ENCODE results near the gene MCCC2.
"Not testable (repeated sequence)": the region's sequence is repeated elsewhere in the genome, so short reads cannot be mapped to it uniquely, and the experiment has no call there.

The MCCC2 gene

DNA sequence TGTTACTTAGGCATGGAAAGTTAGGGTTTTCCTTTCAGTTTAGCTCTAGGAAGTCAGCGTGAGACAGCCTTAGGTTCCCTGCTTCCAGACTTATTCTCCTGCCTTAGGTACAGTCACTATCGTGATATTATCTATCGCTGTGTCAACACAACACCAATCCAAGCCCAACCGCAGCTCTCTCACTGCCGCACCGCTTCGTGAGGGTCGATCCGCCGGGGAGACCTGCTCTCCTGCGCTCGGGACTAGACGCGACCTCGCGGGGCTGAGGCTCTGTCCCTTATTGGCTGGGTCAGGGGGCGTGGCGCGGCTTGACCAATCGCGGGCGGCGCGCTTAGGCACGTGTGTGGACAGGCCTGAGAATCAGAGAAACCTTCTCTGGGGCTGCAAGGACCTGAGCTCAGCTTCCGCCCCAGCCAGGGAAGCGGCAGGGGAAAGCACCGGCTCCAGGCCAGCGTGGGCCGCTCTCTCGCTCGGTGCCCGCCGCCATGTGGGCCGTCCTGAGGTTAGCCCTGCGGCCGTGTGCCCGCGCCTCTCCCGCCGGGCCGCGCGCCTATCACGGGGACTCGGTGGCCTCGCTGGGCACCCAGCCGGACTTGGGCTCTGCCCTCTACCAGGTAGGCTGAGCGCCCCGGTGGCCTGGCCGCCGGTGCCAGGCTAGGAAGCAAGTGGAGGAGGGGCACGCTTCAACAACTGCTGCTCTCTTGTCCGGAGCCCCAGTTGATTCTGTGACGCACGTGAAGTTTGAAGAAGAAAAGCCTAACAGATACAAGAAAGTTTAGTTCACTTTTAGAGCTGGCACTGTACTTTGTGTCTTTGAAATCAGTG, at the start of gene MCCC2:
Gene MCCC2 (plus strand): TSS at position 400 of the 825 bp plus-strand sequence. CDS start 86 bp downstream, at position 486.
- no peak for FAIRE-seq

DNA sequence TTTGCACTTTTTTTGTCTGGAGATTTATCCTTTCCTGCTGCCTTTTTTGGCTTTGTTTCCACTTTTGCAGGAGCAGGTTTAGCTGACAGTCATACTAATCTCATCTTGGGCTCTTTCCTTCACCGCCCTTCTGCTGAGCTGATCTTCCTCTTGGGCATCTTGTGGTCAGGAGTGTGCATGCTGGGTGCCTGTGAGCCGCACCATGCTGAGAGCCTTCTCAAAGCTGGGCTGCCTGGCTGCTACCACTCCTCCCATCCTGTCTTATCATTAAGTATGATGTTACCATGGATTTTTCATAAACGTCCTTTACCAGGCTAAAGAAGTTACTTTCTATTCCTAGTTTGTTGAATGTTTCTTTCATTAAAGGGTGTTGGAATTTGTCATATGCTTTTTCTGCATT, 49.5 kb upstream of the MCCC2 start:
- FAIRE-seq, result no peak

DNA sequence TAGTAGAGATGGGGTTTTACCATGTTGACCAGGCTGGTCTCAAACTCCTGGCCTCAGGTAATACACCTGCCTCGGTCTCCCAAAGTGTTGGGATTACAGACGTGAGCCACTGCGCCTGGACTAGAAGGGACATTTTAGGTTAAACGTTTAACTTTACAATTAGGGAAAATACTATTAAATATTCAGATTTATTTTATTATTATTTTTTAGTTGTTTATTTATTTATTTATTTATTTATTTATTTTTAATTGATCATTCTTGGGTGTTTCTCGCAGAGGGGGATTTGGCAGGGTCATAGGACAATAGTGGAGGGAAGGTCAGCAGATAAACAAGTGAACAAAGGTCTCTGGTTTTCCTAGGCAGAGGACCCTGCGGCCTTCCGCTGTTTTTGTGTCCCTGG, 36.3 kb upstream of the MCCC2 start:
- not testable (repeated sequence) for FAIRE-seq

DNA sequence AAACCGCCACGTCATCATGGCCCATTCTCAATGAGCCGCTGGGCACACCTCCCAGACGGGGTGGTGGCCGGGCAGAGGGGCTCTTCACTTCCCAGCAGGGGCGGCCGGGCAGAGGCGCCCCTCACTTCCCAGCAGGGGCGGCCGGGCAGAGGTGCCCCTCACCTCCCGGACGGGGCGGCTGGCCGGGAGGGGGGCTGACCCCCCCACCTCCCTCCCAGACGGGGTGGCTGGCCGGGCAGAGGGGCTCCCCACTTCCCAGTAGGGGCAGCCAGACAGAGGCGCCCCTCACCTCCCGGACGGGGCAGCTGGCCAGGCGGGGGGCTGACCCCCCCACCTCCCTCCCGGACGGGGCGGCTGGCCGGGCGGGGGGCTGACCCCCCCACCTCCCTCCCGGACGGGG, 35.6 kb upstream of the MCCC2 start:
- FAIRE-seq, result not testable (repeated sequence)

DNA sequence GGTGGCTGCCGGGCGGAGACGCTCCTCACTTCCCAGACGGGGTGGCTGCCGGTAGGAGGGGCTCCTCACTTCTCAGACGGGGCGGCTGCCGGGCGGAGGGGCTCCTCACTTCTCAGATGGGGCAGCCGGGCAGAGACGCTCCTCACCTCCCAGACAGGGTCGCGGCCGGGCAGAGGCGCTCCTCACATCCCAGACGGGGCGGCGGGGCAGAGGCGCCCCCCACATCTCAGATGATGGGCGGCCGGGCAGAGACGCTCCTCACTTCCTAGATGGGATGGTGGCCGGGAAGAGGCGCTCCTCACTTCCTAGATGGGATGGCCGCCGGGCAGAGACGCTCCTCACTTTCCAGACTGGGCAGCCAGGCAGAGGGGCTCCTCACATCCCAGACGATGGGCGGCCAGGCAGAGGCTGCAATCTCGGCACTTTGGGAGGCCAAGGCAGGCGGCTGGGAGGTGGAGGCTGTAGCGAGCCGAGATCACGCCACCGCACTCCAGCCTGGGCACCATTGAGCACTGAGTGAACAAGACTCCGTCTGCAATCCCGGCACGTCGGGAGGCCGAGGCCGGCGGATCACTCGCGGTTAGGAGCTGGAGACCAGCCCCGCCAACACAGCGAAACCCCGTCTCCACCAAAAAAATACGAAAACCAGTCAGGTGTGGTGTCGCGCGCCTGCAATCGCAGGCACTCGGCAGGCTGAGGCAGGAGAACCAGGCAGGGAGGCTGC, 35.0 kb upstream of the MCCC2 start:
- not testable (repeated sequence) for FAIRE-seq

DNA sequence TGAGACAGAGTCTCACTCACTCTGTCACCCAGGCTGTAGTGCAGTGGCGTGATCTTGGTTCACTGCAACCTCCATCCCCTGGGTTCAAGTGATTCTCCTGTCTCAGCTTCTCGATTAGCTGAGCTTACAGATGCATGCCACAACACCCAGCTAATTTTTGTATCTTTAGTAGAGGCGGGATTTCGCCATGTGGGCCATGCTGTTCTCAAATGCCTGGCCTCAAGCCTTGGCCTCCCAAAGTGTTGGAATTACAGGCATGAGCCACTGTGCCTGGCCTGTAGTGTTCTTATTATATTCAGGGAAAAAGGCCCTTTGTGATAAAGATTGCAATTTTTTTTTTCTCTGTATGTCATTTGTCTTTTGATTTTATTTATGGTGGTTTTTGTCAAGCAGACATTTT, 24.0 kb upstream of the MCCC2 start:
- no peak for FAIRE-seq

DNA sequence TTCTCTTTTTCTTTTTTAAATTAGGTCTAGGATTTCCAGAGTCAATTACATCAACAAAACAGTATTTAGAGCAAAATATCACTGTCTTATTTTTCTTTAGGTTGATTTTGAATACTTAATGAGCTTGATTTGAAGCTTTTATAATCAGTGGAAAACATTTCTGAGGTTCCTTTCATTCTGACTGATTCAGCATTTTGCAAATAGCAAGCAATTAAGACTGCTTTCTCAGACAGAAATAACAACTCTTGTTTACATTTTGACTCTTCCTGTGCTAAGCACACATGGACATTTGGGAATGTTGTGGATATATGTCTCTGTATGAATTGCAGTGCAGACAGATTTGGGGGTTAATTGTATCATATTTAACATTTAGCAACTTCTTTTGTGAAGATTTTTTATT, 22.2 kb upstream of the MCCC2 start:
- no peak for FAIRE-seq

DNA sequence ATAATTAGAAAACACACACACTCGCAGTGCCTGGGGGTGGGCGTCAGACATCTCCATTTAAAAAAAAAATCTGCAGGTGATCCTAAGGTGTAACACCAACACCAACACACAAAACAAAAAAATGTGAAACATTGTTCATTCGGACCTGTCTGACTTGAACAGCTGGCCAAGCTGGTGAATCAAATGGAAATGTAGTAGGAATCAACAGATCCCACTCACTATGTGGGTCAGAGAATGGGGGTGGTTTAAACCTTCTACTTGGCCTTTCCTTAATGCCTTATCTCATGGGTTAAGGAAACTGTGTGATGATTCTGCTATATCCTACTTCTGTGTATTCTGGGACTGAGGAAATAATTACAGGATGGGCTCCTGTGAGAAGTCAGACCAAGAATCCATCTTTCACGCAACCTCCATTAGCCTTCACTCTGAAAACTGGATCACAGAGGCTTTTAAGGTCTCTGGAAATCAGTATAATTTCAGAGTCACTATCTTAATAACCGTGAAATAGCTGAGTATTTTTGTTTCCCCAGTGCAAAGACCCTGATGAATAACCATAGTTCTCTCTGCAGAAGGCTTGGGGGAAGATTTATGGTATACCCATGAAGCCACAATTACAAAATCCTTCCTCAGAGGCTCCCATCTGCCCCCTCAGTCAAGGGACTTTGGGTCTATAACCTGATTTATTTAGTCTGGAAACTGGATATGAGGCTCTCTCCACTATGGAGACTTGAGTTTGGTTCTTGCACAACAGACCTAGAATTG, 17.2 kb upstream of the MCCC2 start:
- FAIRE-seq, result no peak

DNA sequence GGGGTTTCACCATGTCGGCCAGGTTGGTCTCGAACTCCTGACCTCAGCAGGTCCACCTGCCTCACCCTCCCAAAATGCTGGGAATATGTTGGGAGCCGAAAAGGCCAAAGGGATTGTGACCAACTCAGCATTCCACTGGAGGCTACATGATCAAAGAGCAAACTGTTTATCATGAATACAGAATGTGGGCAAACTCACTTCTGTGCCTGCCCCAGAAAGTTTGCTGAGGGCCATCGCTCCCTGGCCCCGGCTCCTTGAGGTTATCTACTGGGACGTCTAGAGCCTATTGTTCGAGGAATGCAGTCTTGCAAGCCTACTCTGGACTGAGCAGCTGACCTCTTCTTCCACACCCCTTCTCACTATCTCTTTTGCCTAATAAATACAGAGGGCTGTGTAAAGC, 15.3 kb upstream of the MCCC2 start:
- FAIRE-seq, result not testable (repeated sequence)

DNA sequence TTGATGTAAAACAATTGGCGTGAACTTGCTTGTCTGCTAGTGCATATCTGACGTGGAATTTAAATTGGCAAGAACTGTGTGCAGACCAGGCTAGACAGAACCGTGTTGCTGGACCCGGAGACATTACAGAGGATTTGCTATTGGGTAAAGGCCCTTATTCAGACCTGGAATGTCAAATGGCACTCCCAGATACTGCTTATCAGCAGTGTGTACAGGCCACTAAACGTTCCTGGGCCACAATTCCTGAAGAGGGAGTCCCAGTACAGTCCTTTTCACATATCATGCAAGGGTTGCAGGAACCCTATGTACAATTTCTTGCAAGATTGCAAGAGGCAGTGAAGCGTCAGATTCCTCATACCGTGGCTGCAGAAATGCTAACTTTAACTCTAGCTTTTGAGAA, 13.5 kb upstream of the MCCC2 start:
- FAIRE-seq, result no peak

DNA sequence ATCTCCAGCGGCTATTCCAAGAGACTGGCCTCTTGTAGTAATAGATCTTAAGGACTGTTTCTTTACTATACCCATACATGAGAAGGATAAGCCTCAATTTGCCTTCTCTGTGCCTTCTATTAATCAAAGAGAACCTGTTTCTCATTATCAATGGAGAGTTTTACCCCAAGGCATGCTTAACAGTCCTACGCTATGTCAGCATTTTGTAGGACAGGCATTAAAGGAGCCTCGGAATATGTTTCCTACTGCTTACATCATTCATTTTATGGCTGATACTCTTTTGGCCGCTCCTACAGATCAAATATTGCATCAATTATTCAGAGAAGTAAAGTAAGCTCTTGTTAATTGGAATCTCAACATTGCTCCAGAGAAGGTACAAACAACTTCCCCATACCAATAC, 11.6 kb upstream of the MCCC2 start:
- FAIRE-seq, result not testable (repeated sequence)

DNA sequence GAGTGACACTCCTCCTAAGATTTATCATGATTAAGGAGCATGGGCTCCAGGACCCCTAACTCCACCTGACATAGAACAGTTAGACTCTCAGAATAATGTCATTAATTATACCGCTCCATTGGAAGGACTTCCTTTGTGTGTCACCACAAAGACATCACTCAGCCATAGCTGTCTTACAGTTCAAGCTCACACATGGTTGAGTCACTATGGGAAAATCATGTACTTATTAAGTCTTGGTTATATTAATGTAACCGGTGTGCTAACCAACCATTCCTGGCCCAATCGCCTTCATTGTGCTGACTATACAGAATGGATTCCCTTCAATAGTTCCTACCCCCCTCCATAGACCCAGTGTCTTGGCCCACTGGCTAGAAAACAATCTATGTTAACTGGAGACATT, 10.9 kb upstream of the MCCC2 start:
- FAIRE-seq, result no peak

DNA sequence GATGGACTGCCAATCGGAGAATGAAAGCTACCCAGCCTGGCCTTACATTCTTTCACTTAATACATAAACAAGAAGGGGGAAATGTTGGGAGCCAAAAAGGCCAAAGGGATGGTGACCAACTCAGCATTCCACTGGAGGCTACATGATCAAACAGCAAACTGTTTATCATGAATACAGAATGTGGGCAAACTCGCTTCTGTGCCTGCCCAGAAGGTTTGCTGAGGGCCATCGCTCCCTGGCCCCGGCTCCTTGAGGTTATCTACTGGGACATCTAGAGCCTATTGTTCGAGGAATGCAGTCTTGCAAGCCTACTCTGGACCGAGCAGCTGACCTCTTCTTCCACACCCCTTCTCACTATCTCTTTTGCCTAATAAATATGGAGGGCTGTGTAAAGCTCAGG, 9.3 kb upstream of the MCCC2 start:
- FAIRE-seq, result not testable (repeated sequence)

DNA sequence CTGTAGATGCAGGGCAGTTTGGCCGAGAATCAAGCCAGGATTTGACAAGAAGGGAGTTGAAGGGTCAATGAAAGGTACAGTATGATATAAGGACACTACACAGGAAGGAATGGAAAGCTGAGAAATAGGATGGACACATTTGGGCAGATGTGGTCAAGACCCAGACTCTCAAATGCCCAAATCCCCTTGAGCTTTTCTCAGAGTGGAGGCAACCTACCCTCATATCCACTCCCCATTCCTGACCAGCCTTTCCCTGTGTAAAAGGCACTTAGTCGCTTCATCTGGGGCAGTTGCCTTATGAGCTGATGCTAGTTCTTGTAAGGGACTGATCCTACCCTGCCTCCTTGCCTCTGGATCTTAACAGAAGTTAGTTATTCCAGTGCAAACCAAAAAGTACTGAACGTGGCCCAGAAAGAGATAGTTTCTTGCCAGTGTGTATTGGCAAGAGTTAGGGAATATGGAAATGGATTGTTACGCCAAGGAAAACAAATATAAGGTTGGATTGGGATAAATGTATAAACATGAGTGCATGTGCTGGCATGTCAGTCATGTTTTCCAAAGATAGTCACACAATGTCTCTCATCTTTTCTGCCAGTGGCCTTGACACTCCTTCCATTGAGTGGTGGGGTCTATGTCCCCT, 4.1 kb upstream of the MCCC2 start:
- no peak for FAIRE-seq

DNA sequence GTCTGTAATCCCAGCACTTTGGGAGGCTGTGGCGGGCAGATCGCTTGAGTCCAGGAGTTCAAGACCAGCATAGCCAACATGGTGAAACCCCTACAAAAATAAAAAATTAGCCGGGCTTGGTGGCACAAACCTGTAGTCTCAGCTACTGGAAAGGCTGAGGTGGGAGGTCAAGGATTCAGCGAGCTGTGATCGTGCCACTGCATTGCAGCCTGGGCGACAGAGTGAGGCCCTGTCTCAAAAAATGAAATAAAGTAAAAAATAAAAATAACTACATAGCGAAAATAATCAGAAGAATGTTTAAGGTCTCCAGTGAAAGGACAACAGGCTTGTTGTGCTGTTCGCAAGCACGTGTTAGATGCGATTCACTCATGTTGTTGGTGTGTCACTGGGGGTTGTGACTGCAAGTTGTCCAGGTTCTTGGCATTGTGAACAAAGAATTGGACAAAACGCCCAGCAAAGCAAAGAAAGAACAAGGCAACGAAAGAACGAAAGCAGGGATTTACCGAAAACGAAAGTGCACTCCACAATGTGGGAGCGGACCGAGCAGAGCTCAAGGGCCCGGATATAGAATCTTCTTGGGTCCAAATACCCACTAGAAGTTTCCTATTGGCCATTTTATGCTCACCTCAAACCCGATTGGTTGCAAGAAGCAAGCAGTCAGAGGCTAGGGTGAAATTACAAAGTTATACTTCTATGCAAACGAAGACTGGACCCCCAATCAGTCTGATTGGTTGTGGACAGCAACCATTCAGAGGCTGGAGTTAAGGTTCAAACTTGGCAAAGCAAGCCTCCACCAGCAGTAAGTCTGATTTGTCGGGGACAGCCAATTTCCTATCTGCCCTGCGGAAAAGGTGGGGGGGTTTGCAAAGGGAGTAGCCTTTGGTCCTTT, 844 bp upstream of the MCCC2 start:
- no peak for FAIRE-seq

DNA sequence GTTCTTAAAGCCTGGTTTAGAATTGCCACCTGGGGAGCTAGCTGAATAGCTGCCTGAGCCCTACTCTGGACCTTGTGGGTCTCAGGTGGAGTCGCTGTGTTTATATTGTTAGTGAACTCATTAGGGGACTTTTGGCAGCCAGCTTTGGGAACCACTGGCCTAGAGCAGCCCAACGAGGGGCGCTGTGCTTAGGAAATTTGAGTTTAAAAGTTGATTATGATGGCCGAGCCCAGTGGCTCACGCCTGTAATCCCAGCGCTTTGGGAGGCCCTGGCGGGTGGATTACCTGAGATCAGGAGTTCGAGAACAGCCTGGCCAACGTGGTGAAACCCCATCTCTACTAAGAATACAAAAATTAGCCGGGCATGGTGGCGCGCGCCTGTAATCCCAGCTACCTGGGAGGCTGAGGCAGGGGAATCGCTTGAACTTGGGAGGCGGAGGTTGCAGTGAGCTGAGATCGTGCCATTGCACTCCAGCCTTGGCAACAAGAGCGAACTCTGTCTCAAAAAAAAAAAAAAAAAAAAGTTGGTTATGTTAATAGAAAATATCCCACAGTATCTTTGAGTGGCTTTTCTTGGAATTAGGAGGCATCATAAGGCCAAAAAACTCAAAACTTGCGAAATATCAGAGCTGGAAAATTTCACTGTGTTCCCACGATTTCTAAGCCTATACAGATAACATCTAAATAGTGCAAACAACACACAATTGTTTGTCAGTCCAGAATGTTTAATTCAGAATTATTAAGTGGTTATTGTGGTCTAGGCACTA, 809 bp downstream of the MCCC2 start:
- no peak for FAIRE-seq

DNA sequence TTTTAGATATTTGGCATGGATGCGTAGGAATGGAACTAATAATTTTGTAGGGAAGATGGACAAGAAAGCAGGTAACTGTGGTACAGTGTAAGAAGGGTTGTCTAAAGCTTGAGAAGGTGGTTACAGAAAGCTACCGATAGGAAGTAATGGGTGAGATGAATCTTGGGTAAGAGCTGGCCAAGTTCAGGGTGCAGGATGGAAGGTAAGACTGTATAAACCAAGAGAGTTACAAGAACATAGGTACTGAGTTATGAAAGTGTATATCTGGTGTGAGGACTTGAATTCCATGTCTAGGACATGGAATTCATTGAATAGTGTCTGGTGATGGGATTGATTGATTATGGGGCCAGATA, 1.4 kb downstream of the MCCC2 start:
- no peak for FAIRE-seq

DNA sequence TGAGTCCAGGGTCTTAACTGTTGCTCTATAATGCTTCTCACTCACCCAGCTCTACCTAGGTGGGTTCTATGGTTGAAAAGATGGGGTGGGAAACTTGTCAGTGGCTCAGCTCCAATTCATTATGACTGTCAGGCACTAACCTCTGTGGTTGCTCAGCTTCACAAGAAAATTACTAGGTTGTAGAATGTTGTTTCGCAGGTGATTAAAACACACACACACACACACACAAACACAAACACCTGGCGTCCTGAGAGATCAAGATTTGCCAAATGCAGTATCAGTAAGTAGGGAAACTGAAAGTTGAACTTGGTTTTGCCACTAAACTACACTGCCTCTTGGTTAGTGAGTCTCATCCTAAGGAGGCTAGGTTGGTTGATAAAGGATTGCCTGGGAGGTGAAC, 2.8 kb downstream of the MCCC2 start:
- no peak for FAIRE-seq

DNA sequence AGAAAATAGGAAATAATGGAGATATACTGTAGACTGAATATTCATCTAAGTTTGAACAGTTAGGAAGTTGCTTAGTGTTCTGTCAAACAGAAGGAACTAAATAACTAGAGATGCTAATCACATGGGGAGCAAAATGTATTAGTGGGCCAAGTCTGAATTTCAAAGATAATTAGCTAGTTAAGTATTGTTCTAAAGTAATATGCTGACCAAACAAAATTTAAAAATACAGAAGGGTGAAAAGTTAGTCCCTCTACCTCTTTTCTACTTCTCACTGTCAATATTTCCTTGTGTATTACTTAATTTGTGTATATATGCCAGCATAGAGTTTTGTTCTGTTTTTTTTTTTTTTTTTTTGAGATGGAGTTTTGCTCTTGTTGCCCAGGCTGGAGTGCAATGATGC, 4.0 kb downstream of the MCCC2 start:
- FAIRE-seq, result no peak

DNA sequence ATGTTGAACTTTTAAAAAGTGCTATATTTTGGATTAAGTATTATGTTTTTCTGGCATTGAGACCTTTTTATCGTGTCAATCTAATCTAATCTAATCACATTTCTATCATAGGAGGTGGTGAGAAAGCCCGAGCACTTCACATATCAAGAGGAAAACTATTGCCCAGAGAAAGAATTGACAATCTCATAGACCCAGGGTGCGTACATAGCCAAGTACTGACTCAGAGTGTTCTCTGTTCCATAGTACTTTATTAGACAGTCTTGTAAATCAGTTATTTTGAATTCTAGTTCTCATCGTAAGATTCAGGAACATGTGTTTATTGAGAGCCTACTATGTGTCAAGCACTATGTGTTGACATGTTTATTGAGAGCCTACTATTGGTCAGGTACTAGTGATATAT, 9.0 kb downstream of the MCCC2 start:
- FAIRE-seq, result no peak

DNA sequence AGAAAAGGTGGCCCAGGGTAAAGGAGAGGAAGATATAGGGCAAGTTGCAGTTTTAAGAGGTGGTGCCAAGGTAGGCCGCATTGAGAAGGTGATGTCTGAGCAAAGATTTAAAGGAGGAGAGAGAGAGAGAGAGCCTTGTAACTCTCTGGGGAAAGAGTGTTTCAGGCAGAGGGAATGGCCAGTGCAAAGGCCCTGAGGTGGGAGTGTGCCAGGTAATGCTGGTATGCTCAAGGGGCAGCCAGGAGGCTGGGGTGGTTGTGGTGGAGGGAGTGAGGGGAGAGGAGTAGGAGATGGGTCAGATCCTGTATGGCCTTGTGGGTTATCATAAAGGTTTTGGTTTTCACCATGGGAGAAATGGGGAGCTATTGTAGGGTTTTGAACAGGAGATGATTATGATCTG, 9.9 kb downstream of the MCCC2 start:
- FAIRE-seq, result no peak

All from TTC549 (cell line).